Neutrophil (primary cell): ENCODE results near the gene ACYP1.

Experiments
- H3K27ac ChIP-seq: fragments of 200-600 bp; sonication (generic); 2 replicates; pipeline ENCODE4 v1.5.1; 2016; ENCODE audit warnings: mild to moderate bottlenecking, moderate library complexity
- H3K27me3 ChIP-seq: fragments of 200-600 bp; sonication (generic); 2 replicates; pipeline ENCODE4 v1.6.0; 2016; ENCODE audit warnings: mild to moderate bottlenecking
- H3K36me3 ChIP-seq: fragments of 200-600 bp; sonication (generic); 2 replicates; pipeline ENCODE4 v1.5.1; 2017
- H3K4me1 ChIP-seq, 2 experiments: fragments of 200-600 bp in 1 of 2; sonication (generic) in 1 of 2; 1 replicate in 1 of 2; 2 replicates in 1 of 2; pipeline versions ENCODE4 v1.5.1 to v1.6.1; 2013 to 2016; ENCODE audit warnings: low read depth in 1 of 2, low read length in 1 of 2, mild to moderate bottlenecking in 1 of 2, moderate library complexity in 1 of 2; ENCODE audit not compliant: control insufficient read depth in 1 of 2, insufficient read depth in 1 of 2
- H3K4me3 ChIP-seq, 2 experiments: fragments of 200-600 bp in 1 of 2; sonication (generic) in 1 of 2; 1 replicate in 1 of 2; 2 replicates in 1 of 2; pipeline ENCODE4 v1.5.1; 2013 to 2016; ENCODE audit warnings: low read depth in 1 of 2, low read length in 1 of 2, mild to moderate bottlenecking in 1 of 2, moderate library complexity in 1 of 2
- H3K9me3 ChIP-seq: fragments of 200-600 bp; sonication (generic); 2 replicates; pipeline ENCODE4 v1.5.1; 2016
- CTCF ChIP-seq: fragments of 200-600 bp; sonication (generic); IDR thresholded peaks from 2 replicates; pipeline ENCODE4 v1.5.1; 2016; ENCODE audit warnings: antibody characterized with exemption

Gene ACYP1

GRCh38 chr14:75013290-75013689, 50.5 kb downstream of the ACYP1 start:
- H3K36me3 ChIP-seq, result peaks cover 32% of the 10 kb centered on the region
- H3K27me3 ChIP-seq, result no peaks in the 10 kb centered on the region
- no peaks in the 10 kb centered on the region for H3K4me1 ChIP-seq
- no peaks in the 10 kb centered on the region for H3K9me3 ChIP-seq
- no peak overlapping the region for H3K4me3 ChIP-seq
- TF ChIP-seq CTCF, result no peak
- no peak overlapping the region for H3K27ac ChIP-seq

DNA sequence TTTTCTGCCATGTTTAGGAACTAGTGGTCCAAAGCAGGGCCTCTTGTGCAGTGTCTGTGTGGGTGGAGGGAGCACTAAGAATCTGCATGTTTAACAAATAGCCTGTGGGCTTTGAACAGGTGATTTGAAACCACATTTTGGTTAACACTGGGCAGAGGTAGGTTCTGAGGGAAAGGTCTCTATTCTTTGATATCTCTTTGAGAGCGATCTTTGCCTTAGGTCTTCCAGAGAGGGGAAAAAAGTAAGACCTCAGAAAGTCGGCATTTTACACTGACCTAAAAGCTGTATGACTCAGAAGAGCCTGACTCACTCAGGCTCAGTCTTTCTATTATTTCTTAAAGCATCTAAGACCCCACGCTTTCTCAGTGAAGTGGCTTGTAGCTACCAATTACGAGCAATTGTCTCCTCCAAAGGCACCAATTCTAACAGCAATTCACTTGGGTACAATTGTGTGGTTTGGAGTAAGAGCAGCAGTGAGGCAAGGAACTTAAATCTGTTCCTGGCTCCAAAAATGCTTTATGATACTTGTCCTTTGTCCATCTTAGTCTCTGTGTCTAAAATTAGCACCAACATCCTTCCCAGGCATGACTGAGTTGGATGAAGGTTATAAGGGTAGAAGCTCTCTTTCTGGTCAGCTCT, 52.3 kb downstream of the ACYP1 start:
- no peaks in the 10 kb centered on the region for H3K27me3 ChIP-seq
- peaks cover 51% of the 10 kb centered on the region for H3K36me3 ChIP-seq
- no peak overlapping the region for H3K4me3 ChIP-seq
- no peak overlapping the region for H3K27ac ChIP-seq
- H3K4me1 ChIP-seq, result no peaks in the 10 kb centered on the region
- TF ChIP-seq CTCF, result no peak
- H3K9me3 ChIP-seq, result no peaks in the 10 kb centered on the region

DNA sequence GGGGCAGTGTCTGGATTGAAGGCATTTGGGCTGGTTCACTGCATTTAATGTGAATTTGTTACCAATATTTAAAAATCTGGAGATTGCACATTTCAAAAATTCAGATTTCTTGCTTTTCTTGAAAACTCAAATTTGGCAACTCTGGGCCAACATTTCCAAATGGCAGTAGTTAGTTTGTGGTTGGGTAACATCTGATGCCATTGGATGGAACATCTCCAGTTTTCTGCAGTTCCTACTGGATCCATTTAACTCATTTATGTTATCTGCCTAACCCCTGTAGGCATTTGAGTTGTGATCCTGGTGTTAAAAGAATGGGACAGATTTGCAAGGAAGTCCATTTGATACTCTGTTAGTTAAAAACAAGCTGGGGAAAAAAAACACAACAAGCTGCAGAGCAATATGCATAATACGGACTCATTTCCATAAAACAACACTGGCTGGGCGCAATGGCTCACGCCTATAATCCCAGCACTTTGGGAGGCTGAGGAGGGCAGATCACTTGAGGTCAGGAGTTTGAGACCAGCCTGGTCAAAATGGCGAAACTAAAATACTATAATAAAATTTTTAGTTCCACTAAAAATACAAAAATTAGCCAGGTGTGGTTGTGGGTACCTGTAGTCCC, 53.2 kb downstream of the ACYP1 start:
- TF ChIP-seq CTCF, result no peak
- Histone ChIP-seq H3K4me1 (no peaks in the 10 kb centered on the region), H3K27me3 (no peaks in the 10 kb centered on the region), H3K4me3 (no peak overlapping the region), H3K9me3 (no peaks in the 10 kb centered on the region), H3K27ac (no peak overlapping the region), H3K36me3 (peaks cover 60% of the 10 kb centered on the region)

DNA sequence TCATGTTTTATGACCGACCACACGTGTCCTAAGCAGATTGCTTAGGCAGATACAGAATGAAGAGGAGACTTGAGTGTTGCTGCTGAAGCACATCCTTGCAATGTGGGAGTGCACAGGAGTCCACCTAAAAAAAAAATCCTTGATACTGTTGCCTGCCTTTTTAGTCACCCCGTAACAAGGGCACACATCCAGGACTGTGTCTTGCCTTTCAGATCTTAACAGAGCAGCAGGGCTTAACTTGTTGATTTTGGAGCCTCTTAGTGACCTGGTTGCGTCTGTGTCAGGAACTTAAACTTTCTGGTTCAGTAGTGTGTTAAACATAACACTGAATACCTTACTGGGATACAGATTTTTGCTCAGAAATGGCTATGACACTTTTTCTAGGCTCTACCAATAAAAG, 54.6 kb downstream of the ACYP1 start:
- H3K36me3 ChIP-seq, result peaks cover 63% of the 10 kb centered on the region

DNA sequence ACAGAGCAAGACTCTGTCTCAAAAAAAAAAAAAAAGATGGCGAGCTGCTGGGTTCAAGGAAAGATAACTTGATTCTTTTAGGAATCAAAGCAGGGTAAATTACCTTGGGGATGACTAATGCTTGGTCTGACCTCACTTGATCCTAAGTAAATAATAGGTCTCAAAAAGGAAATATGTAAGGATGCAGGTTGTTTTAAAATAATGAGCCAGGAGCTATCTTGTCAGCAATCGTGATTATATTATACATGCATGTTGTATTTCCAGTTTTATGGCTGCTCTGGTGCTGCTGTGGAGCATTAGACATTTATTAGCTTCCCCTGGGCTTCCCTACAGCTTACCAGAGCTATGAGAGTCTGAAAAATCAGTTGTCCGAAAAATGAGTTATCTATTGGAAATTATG, 58.5 kb downstream of the ACYP1 start:
- Histone ChIP-seq H3K36me3 (peaks cover 51% of the 10 kb centered on the region), H3K4me1 (peaks cover 18 to 22% of the 10 kb centered on the region in 2 experiments), H3K27ac (no peak overlapping the region), H3K27me3 (no peaks in the 10 kb centered on the region), H3K9me3 (no peaks in the 10 kb centered on the region), H3K4me3 (no peak overlapping the region)
- TF ChIP-seq CTCF, result no peak

More for the DNA sequence above, 54.6 kb downstream of the ACYP1 start:
- Histone ChIP-seq H3K9me3 (no peaks in the 10 kb centered on the region), H3K27me3 (no peaks in the 10 kb centered on the region), H3K27ac (no peak overlapping the region), H3K4me3 (no peak overlapping the region), H3K4me1 (peaks cover 0 to under 1% of the 10 kb centered on the region in 2 experiments)
- no peak for TF ChIP-seq CTCF
